CD8-positive, alpha-beta memory T cell (primary cell): ENCODE results near the gene ATXN7. TPM values are rescaled to one million over a fixed set of nuclear protein-coding genes. Genes with fewer than 3 reads are reported as not detected.

ENCODE experiments used
- CTCF ChIA-PET: fragments of 350-600 bp; sonication (Branson Sonifier 250); formaldehyde crosslinking; loops from one replicate; lab custom pipeline; 2021; ENCODE audit warnings: antibody characterized with exemption; lab: Charles Lee
- POLR2A ChIA-PET: fragments of 350-600 bp; sonication (Branson Sonifier 250); formaldehyde crosslinking; loops from one replicate; lab custom pipeline; 2021; ENCODE audit warnings: antibody characterized with exemption; lab: Charles Lee
- DNase-seq, 5 donors: peaks; one replicate each; pipeline versions ENCODE4 v3.0.0 to v3.0.0-alpha.2; 2020 to 2022; ENCODE audit warnings: mixed read lengths in 1 of 5
- H3K27ac ChIP-seq: one replicate; pipeline ENCODE4 v1.7.0; 2013; ENCODE audit warnings: low read depth, mild to moderate bottlenecking, low read length, moderate library complexity
- H3K27me3 ChIP-seq: 2 replicates; pipeline ENCODE4 v1.7.0; 2013; ENCODE audit warnings: low read length, mild to moderate bottlenecking; ENCODE audit not compliant: insufficient read depth, poor library complexity, severe bottlenecking
- H3K36me3 ChIP-seq: 2 replicates; pipeline ENCODE4 v1.7.0; 2013; ENCODE audit warnings: mild to moderate bottlenecking, low read length, moderate library complexity; ENCODE audit not compliant: insufficient read depth
- H3K4me1 ChIP-seq: 2 replicates; pipeline ENCODE4 v1.7.0; 2013; ENCODE audit warnings: mild to moderate bottlenecking, low read length, moderate library complexity; ENCODE audit not compliant: insufficient read depth
- H3K4me3 ChIP-seq: 2 replicates; pipeline ENCODE4 v1.7.0; 2013; ENCODE audit warnings: mild to moderate bottlenecking, low read length
- H3K9me3 ChIP-seq: 2 replicates; pipeline ENCODE4 v1.7.0; 2013; ENCODE audit warnings: mild to moderate bottlenecking, low read length
- H3K27ac Mint-ChIP-seq, 8 donors: one replicate each; pipeline ENCODE4 v1.8.0; 2020 to 2021; ENCODE audit warnings: mixed read lengths in 8 of 8, mild to moderate bottlenecking in 6 of 8, inconsistent platforms in 3 of 8, moderate library complexity in 3 of 8
- H3K27me3 Mint-ChIP-seq, 2 donors: one replicate each; pipeline ENCODE4 v1.8.0; 2020 to 2021; ENCODE audit warnings: mixed read lengths in 2 of 2, mild to moderate bottlenecking in 1 of 2, moderate library complexity in 1 of 2
- H3K36me3 Mint-ChIP-seq, 3 donors: one replicate each; pipeline ENCODE4 v1.8.0; 2020 to 2021; ENCODE audit warnings: mixed read lengths in 3 of 3, inconsistent platforms in 1 of 3, mild to moderate bottlenecking in 1 of 3
- H3K4me1 Mint-ChIP-seq, 3 donors: one replicate each; pipeline ENCODE4 v1.8.0; 2020 to 2021; ENCODE audit warnings: mixed read lengths in 3 of 3, inconsistent platforms in 1 of 3, mild to moderate bottlenecking in 1 of 3
- H3K4me3 Mint-ChIP-seq, 7 donors: one replicate each; pipeline ENCODE4 v1.8.0; 2020 to 2021; ENCODE audit warnings: mixed read lengths in 7 of 7, mild to moderate bottlenecking in 6 of 7, moderate library complexity in 4 of 7, inconsistent platforms in 2 of 7
- H3K9me3 Mint-ChIP-seq, 5 donors: one replicate each; pipeline ENCODE4 v1.8.0; 2020 to 2022; ENCODE audit warnings: mixed read lengths in 5 of 5, mild to moderate bottlenecking in 3 of 5, moderate library complexity in 2 of 5, inconsistent platforms in 1 of 5
- polyA plus RNA-seq: library from polyadenylated mRNA; unstranded; fragments of 300-500 nt; fragmentation: Illumina TruSeq; gene quantifications from one replicate; pipeline ENCODE4 v1.2.3, GENCODE V29; 2021
- total RNA-seq, 2 experiments: library from RNA; stranded (reverse); gene quantifications; one replicate each; pipeline ENCODE4 v1.2.3, GENCODE V29; 2021

ATXN7 gene
- total and polyA plus RNA-seq, 3 experiments from 2014 or later = 14.1 to 34.6 (median 33.9) TPM

GRCh38 chr3:64008017-64008416 lies 144.3 kb downstream of the ATXN7 start:
- Histone ChIP-seq H3K9me3 (no peaks in the 10 kb centered on the region), H3K4me1 (no peaks in the 10 kb centered on the region), H3K4me3 (no peak overlapping the region), H3K27ac (no peak overlapping the region), H3K36me3 (peaks cover 58% of the 10 kb centered on the region), H3K27me3 (no peaks in the 10 kb centered on the region)
- Mint-ChIP-seq H3K4me3 (no peak overlapping the region), H3K27ac (peak overlapping the region in 4 of 8 donors; percentile 1 to 94 (median 42)), H3K9me3 (no peaks in the 10 kb centered on the region), H3K27me3 (no peaks in the 10 kb centered on the region), H3K4me1 (peaks cover 10 to 33% (median 23%) of the 10 kb centered on the region in 3 donors), H3K36me3 (peaks cover 1 to 24% (median 3%) of the 10 kb centered on the region in 3 donors)
- ChIA-PET CTCF (interaction anchor here (0.9 to 3.7 kb wide), 7 partner anchors 9 to 49 kb away, joined by 3 to 23 read pairs (median 4); partner anchors contain the start of gene PSMD6), POLR2A (no interaction called here)
- no peak for DNase-seq

GRCh38 chr3:64008487-64009351 lies 145.1 kb downstream of the ATXN7 start:
- Mint-ChIP-seq H3K27me3 (no peaks in the 10 kb centered on the region), H3K4me3 (no peak overlapping the region), H3K9me3 (no peaks in the 10 kb centered on the region), H3K27ac (peak overlapping the region in 6 of 8 donors; percentile 1 to 94 (median 56)), H3K36me3 (peaks cover 0 to 25% (median 6%) of the 10 kb centered on the region in 3 donors), H3K4me1 (peaks cover 13 to 40% (median 27%) of the 10 kb centered on the region in 3 donors)
- Histone ChIP-seq H3K4me1 (no peaks in the 10 kb centered on the region), H3K4me3 (no peak overlapping the region), H3K27ac (no peak overlapping the region), H3K36me3 (peaks cover 65% of the 10 kb centered on the region), H3K9me3 (no peaks in the 10 kb centered on the region), H3K27me3 (no peaks in the 10 kb centered on the region)
- DNase-seq = no peak
- ChIA-PET POLR2A (interaction anchor here (0.7 kb wide), 1 partner anchor 14 kb away, joined by 3 read pairs; the partner anchor contains the start of gene PSMD6), CTCF (interaction anchor here (0.9 to 3.7 kb wide), 7 partner anchors 9 to 50 kb away, joined by 3 to 23 read pairs (median 4); partner anchors contain the start of gene PSMD6)

- Histone ChIP-seq H3K36me3 (peaks cover 66% of the 10 kb centered on the region), H3K4me3 (no peak overlapping the region), H3K27ac (no peak overlapping the region), H3K4me1 (no peaks in the 10 kb centered on the region), H3K9me3 (no peaks in the 10 kb centered on the region), H3K27me3 (no peaks in the 10 kb centered on the region)
- no peak for DNase-seq
- ChIA-PET CTCF (interaction anchor here (1.3 to 3.7 kb wide), 3 partner anchors 8 to 16 kb away, joined by 3 to 23 read pairs (median 4); partner anchors contain the start of gene PSMD6), POLR2A (no interaction called here)
- Mint-ChIP-seq H3K4me1 (peaks cover 19 to 48% (median 32%) of the 10 kb centered on the region in 3 donors), H3K4me3 (no peak overlapping the region), H3K36me3 (peaks cover 0 to 24% (median 6%) of the 10 kb centered on the region in 3 donors), H3K9me3 (no peaks in the 10 kb centered on the region), H3K27me3 (no peaks in the 10 kb centered on the region), H3K27ac (peak overlapping the region in 5 of 8 donors; percentile 1 to 89 (median 31))
These were observed 145.9 kb downstream of the ATXN7 start for GRCh38 chr3:64009528-64009927.

- Histone ChIP-seq H3K4me3 (no peak overlapping the region), H3K36me3 (peaks cover 73% of the 10 kb centered on the region), H3K27me3 (no peaks in the 10 kb centered on the region), H3K9me3 (no peaks in the 10 kb centered on the region), H3K27ac (no peak overlapping the region), H3K4me1 (no peaks in the 10 kb centered on the region)
- peaks cover 23 to 54% (median 38%) of the 10 kb centered on the region in 3 donors for H3K4me1 Mint-ChIP-seq
- H3K27me3 Mint-ChIP-seq = no peaks in the 10 kb centered on the region
- no peaks in the 10 kb centered on the region for H3K9me3 Mint-ChIP-seq
- CTCF ChIA-PET = interaction anchor here (1.3 to 3.7 kb wide), 3 partner anchors 13 to 17 kb away, joined by 4 to 23 read pairs (median 6); partner anchors contain the start of gene PSMD6
- H3K27ac Mint-ChIP-seq = peak overlapping the region in 1 of 8 donors; percentile 89
- H3K4me3 Mint-ChIP-seq = peak overlapping the region in 1 of 7 donors; percentile 29
- POLR2A ChIA-PET = interaction anchor here (0.7 kb wide), 1 partner anchor 42 kb away, joined by 5 read pairs; no protein-coding TSS in a partner anchor
- no peak for DNase-seq
- peaks cover 0 to 26% (median 6%) of the 10 kb centered on the region in 3 donors for H3K36me3 Mint-ChIP-seq
These were observed 146.5 kb downstream of the ATXN7 start for GRCh38 chr3:64010199-64010598.

GRCh38 chr3:64011685-64012084 lies 148.0 kb downstream of the ATXN7 start:
- H3K27ac ChIP-seq = no peak overlapping the region
- CTCF ChIA-PET = interaction anchor here (1.1 to 1.8 kb wide), 3 partner anchors 12 to 50 kb away, joined by 4 to 7 read pairs (median 6); partner anchors contain the start of gene PSMD6
- no peaks in the 10 kb centered on the region for H3K4me1 ChIP-seq
- Mint-ChIP-seq H3K4me1 (peaks cover 25 to 56% (median 45%) of the 10 kb centered on the region in 3 donors), H3K27me3 (no peaks in the 10 kb centered on the region), H3K9me3 (no peaks in the 10 kb centered on the region), H3K4me3 (peak overlapping the region in 1 of 7 donors; percentile 4), H3K27ac (peak overlapping the region in 2 of 8 donors; percentile 25 to 45), H3K36me3 (peaks cover 5 to 26% (median 6%) of the 10 kb centered on the region in 3 donors)
- peaks cover 65% of the 10 kb centered on the region for H3K36me3 ChIP-seq
- no peak overlapping the region for H3K4me3 ChIP-seq
- no peak for DNase-seq
- no peaks in the 10 kb centered on the region for H3K9me3 ChIP-seq
- H3K27me3 ChIP-seq = no peaks in the 10 kb centered on the region
- POLR2A ChIA-PET = no interaction called here

GRCh38 chr3:64016941-64017620 lies 153.4 kb downstream of the ATXN7 start:
- Histone ChIP-seq H3K36me3 (peaks cover 51% of the 10 kb centered on the region), H3K9me3 (no peaks in the 10 kb centered on the region), H3K4me3 (no peak overlapping the region), H3K27me3 (no peaks in the 10 kb centered on the region), H3K4me1 (peaks cover 17% of the 10 kb centered on the region), H3K27ac (no peak overlapping the region)
- ChIA-PET CTCF (interaction anchor here (1.2 to 2.6 kb wide), 2 partner anchors 23 to 39 kb away, joined by 5 to 12 read pairs; no protein-coding TSS in a partner anchor), POLR2A (interaction anchor here (1.0 kb wide), 1 partner anchor 54 kb away, joined by 4 read pairs; no protein-coding TSS in a partner anchor)
- Mint-ChIP-seq H3K4me3 (peak overlapping the region in 1 of 7 donors; percentile 24), H3K27ac (peak overlapping the region in 6 of 8 donors; percentile 8 to 84 (median 52)), H3K4me1 (peaks cover 38 to 62% (median 59%) of the 10 kb centered on the region in 3 donors), H3K9me3 (no peaks in the 10 kb centered on the region), H3K36me3 (peaks cover 3 to 52% (median 15%) of the 10 kb centered on the region in 3 donors), H3K27me3 (no peaks in the 10 kb centered on the region)
- no peak for DNase-seq

GRCh38 chr3:64019271-64019670 lies 155.6 kb downstream of the ATXN7 start:
- Histone ChIP-seq H3K9me3 (no peaks in the 10 kb centered on the region), H3K4me1 (peaks cover 27% of the 10 kb centered on the region), H3K4me3 (no peak overlapping the region), H3K27ac (no peak overlapping the region), H3K36me3 (peaks cover 40% of the 10 kb centered on the region), H3K27me3 (no peaks in the 10 kb centered on the region)
- DNase-seq = no peak
- Mint-ChIP-seq H3K4me3 (peak overlapping the region in 1 of 7 donors; percentile 27), H3K27me3 (peaks cover 0 to 2% of the 10 kb centered on the region in 2 donors), H3K27ac (peak overlapping the region in 6 of 8 donors; percentile 0 to 84 (median 82)), H3K36me3 (peaks cover 0 to 61% (median 9%) of the 10 kb centered on the region in 3 donors), H3K4me1 (peaks cover 40 to 64% (median 54%) of the 10 kb centered on the region in 3 donors), H3K9me3 (no peaks in the 10 kb centered on the region)
- ChIA-PET POLR2A (no interaction called here), CTCF (interaction anchor here (2.6 kb wide), 1 partner anchor 25 kb away, joined by 12 read pairs; no protein-coding TSS in a partner anchor)
